Keratinocyte (primary cell): ENCODE data around the gene RALGAPA2. TPM values are rescaled to one million over a fixed set of nuclear protein-coding genes. Genes with fewer than 3 reads are reported as not detected.

ENCODE experiments used
- DNase-seq: peaks from one replicate; pipeline ENCODE4 v3.0.0-alpha.2; 2011; ENCODE audit warnings: low read depth, missing footprints, low spot score
- FAIRE-seq: peaks from 2 replicates; lab custom pipeline; 2011; peaks lifted over from hg19 to GRCh38; lab: Jason Lieb, UNC
- H2AFZ ChIP-seq: 2 replicates; pipeline ENCODE4 v1.6.0; 2012; ENCODE audit warnings: low read length, control low read depth, inconsistent platforms; ENCODE audit not compliant: control insufficient read depth
- H3K27ac ChIP-seq: 2 replicates; pipeline ENCODE4 v1.5.1; 2011; ENCODE audit warnings: low read length; ENCODE audit not compliant: control insufficient read depth, insufficient read depth
- H3K27me3 ChIP-seq: 3 replicates; pipeline ENCODE4 v1.6.0; 2011; ENCODE audit warnings: low read length; ENCODE audit not compliant: control insufficient read depth, insufficient read depth; ENCODE audit errors: extremely low read depth
- H3K36me3 ChIP-seq, 2 experiments: 2 replicates in 1 of 2; 3 replicates in 1 of 2; pipeline ENCODE4 v1.5.1; 2011; ENCODE audit warnings: low read length in 2 of 2, mild to moderate bottlenecking in 1 of 2; ENCODE audit not compliant: control insufficient read depth in 2 of 2, insufficient read depth in 2 of 2; ENCODE audit errors: extremely low read depth in 1 of 2
- H3K4me1 ChIP-seq: 3 replicates; pipeline ENCODE4 v1.5.1; 2011; ENCODE audit warnings: low read length; ENCODE audit not compliant: control insufficient read depth, insufficient read depth; ENCODE audit errors: extremely low read depth
- H3K4me2 ChIP-seq: 3 replicates; pipeline ENCODE4 v1.6.0; 2011; ENCODE audit warnings: low read depth, low read length; ENCODE audit not compliant: control insufficient read depth, insufficient read depth; ENCODE audit errors: extremely low read depth
- H3K4me3 ChIP-seq, 3 experiments: fragments of 200-600 bp in 1 of 3; sonication (generic) in 1 of 3; 2 replicates in 2 of 3; 3 replicates in 1 of 3; pipeline ENCODE4 v1.5.1; 2011 to 2016; ENCODE audit warnings: low read length in 3 of 3, mild to moderate bottlenecking in 3 of 3, control low read depth in 2 of 3, inconsistent platforms in 1 of 3, low read depth in 1 of 3, mixed read lengths in 1 of 3, mixed run types in 1 of 3, moderate library complexity in 1 of 3; ENCODE audit not compliant: control insufficient read depth in 2 of 3, insufficient read depth in 2 of 3; ENCODE audit errors: extremely low read depth in 1 of 3
- H3K79me2 ChIP-seq: 2 replicates; pipeline ENCODE4 v1.6.0; 2012; ENCODE audit warnings: low read length; ENCODE audit not compliant: control insufficient read depth, insufficient read depth
- H3K9ac ChIP-seq: 3 replicates; pipeline ENCODE4 v1.6.0; 2011; ENCODE audit warnings: low read length; ENCODE audit not compliant: control insufficient read depth, insufficient read depth; ENCODE audit errors: extremely low read depth
- H3K9me1 ChIP-seq: 3 replicates; pipeline ENCODE4 v1.6.0; 2011; ENCODE audit warnings: low read length; ENCODE audit not compliant: control insufficient read depth, insufficient read depth; ENCODE audit errors: extremely low read depth
- H3K9me3 ChIP-seq: 2 replicates; pipeline ENCODE4 v1.5.1; 2012; ENCODE audit warnings: low read depth, low read length; ENCODE audit not compliant: control insufficient read depth
- H4K20me1 ChIP-seq: 3 replicates; pipeline ENCODE4 v1.6.0; 2011; ENCODE audit warnings: low read length; ENCODE audit not compliant: control insufficient read depth, insufficient read depth; ENCODE audit errors: extremely low read depth
- CTCF ChIP-seq, 3 experiments: IDR thresholded peaks in 1 of 3; conservative IDR thresholded peaks in 1 of 3; optimal IDR thresholded peaks in 1 of 3; 2 replicates in 2 of 3; 3 replicates in 1 of 3; pipeline versions ENCODE3 to v1.5.1; 2011; ENCODE audit warnings: low read length in 3 of 3, mild to moderate bottlenecking in 3 of 3, moderate library complexity in 2 of 3, control low read depth in 1 of 3, inconsistent platforms in 1 of 3; ENCODE audit not compliant: insufficient read depth in 2 of 3; ENCODE audit errors: extremely low read depth in 1 of 3
- EZH2 ChIP-seq: IDR thresholded peaks from one replicate; pipeline ENCODE4 v1.6.1; 2012; ENCODE audit warnings: inconsistent platforms, mild to moderate bottlenecking, low read length, moderate library complexity
- dilution Hi-C: fragments of 300-500 bp; cut with MboI; formaldehyde crosslinking; loops from one replicate; pipeline ENCODE4 v1.7.0; 2020; ENCODE audit warnings: low sequenced_read_pairs; ENCODE audit not compliant: extremely low pct_ligation_motif_present
- polyA plus RNA-seq, 5 experiments: library from polyadenylated mRNA; depleted of rRNA in 3 of 5; stranded (reverse) in 3 of 5; stranded (forward) in 1 of 5; unstranded in 1 of 5; fragments of >200 nt; gene quantifications; 1 replicate in 1 of 5; 2 replicates in 3 of 5; 3 replicates in 1 of 5; pipeline versions ENCODE4 v1.2.1 to v1.2.3, GENCODE V29; 2011 to 2012; ENCODE audit warnings: missing spikeins in 2 of 5, low read depth in 1 of 5, low replicate concordance in 1 of 5

RALGAPA2 gene
- polyA plus RNA-seq, 1 donor (not counting 4 experiments of a cell fraction or from before 2014, with no cell fraction given): 3.2 TPM

DNA sequence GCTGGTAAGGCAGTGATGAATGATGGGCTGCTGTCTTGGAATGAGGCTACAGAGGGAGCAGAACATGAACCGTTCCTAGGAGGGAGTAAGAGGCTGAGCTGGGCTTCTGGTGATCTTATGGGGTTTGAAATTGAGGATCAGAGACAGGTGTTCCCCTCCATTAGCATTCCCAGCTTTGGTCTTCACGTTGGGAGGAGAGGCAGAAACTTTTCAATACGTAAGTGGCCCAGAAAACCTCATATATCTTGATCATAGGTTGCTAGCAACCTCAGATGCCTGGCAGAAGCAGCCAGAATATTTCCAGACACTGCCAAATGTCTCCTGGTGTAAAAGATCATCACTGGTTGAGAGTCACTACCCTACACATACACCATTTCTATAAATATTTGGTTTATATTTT lies 177.4 kb downstream of the RALGAPA2 start:
- Histone ChIP-seq H2AFZ (no peak overlapping the region), H3K27ac (no peak overlapping the region), H3K36me3 (peaks cover 0 to 4% of the 10 kb centered on the region in 2 experiments), H3K9me3 (no peaks in the 10 kb centered on the region), H4K20me1 (no peaks in the 10 kb centered on the region), H3K4me3 (no peak overlapping the region), H3K4me2 (no peak overlapping the region), H3K4me1 (no peaks in the 10 kb centered on the region), H3K27me3 (no peaks in the 10 kb centered on the region), H3K9ac (no peak overlapping the region), H3K79me2 (no peaks in the 10 kb centered on the region), H3K9me1 (no peaks in the 10 kb centered on the region)
- DNase-seq (no peak), FAIRE-seq (no peak)
- dilution Hi-C loops: no loop called here
- no peak for TF ChIP-seq EZH2
- no peak for TF ChIP-seq CTCF (optimal IDR thresholded peaks at IDR 0.05 in 1 of 3, IDR thresholded peaks at IDR 0.05 in 1 of 3, conservative IDR thresholded peaks at IDR 0.05 in 1 of 3; ENCODE audit: extremely low read depth in 1 of 3, insufficient read depth in 2 of 3, low read length in 3 of 3)

DNA sequence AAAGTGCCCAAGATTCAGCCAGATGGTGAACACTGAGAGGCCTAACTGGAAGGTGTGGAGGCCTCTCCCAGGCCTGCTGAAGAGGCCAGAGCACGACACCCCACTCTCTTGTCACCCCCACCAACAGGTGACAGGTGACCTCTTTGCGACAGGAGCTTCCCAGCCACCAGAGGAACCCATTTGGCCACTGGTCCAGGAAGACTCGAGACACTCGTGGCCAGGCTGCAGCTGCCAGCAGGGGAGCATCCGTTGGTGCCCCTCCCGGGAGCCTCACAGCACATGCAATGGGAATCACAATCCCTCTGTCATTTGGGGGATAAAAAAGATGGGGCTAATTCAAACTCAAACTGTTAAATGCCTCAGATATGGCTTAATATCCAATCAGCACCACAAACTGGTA lies 181.2 kb downstream of the RALGAPA2 start:
- TF ChIP-seq CTCF (optimal IDR thresholded peaks at IDR 0.05 in 1 of 3, IDR thresholded peaks at IDR 0.05 in 1 of 3, conservative IDR thresholded peaks at IDR 0.05 in 1 of 3; ENCODE audit: extremely low read depth in 1 of 3, insufficient read depth in 2 of 3, low read length in 3 of 3): no peak
- no peak for TF ChIP-seq EZH2
- FAIRE-seq (no peak), DNase-seq (no peak)
- no peaks in the 10 kb centered on the region for H4K20me1 ChIP-seq
- H3K9me3 ChIP-seq: no peaks in the 10 kb centered on the region
- no peaks in the 10 kb centered on the region for H3K9me1 ChIP-seq
- dilution Hi-C loops: no loop called here
- peaks cover 0 to 6% of the 10 kb centered on the region in 2 experiments for H3K36me3 ChIP-seq
- H3K27me3 ChIP-seq: no peaks in the 10 kb centered on the region
- no peak overlapping the region for H3K9ac ChIP-seq
- H3K4me3 ChIP-seq: no peak overlapping the region
- H2AFZ ChIP-seq: no peak overlapping the region
- H3K4me2 ChIP-seq: no peak overlapping the region
- H3K27ac ChIP-seq: no peak overlapping the region
- H3K79me2 ChIP-seq: no peaks in the 10 kb centered on the region
- no peaks in the 10 kb centered on the region for H3K4me1 ChIP-seq
